GM18909 (cell line): Measurements from ENCODE around the gene THOC5.
A peak's percentile ranks its signal among the peaks of the same experiment; 100 is the strongest.
"Not testable (repeated sequence)": the region's sequence is repeated elsewhere in the genome, so short reads cannot be mapped to it uniquely, and the experiment has no call there.

ENCODE experiments used
- ATAC-seq: cut with Tn5 transposase; IDR thresholded peaks from one replicate; pipeline ENCODE4 v1.9.1; 2021; ENCODE audit warnings: mild to moderate bottlenecking; ENCODE audit not compliant: unreplicated experiment, poor library complexity

The THOC5 gene

DNA sequence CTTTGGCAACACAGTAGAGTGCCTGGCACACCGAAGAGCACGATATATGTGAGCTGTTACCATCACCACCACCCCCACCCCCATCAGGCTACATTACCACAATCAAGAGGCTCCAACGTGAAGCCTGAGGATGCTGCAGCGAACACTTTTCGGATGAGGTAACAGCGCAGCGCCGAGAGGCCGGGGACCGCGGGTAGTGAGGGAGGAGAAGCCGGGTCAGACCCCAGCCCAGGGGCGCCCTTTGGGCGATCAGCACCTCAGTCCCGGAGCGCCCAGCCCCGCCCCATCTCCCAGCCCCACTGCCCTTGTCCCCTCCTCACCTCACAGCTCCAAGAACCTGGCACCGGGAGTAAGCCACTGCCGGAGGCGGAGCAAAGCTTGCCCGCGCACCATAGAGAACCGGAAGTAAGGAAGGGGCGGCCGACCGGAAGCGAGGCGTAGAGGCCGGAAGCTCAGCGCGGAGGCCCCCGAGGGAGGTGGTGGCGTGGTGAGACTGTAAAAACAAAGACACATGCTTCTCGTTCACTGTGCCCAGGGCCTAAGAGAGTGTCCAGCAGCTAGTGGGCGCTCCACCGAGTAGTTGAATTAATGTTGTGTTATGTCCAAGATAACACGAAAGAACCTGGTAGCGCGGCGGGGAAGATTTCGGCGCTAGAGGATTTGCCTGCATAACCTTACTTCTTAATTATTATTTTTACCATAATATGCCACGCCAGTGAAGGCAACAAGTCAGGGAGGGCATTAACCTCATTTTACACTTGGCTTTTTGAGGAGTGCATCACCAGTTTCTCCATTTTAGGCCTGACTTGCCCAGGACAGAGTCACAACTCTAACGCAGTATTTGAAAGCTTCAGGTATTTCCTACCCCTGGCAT, at the start of gene THOC5:
TSS of gene THOC5 (minus strand) at position 407 of the 874 bp plus-strand sequence. CDS start 4,610 bp downstream, outside the sequence.
- ATAC-seq, result peak; percentile 92

DNA sequence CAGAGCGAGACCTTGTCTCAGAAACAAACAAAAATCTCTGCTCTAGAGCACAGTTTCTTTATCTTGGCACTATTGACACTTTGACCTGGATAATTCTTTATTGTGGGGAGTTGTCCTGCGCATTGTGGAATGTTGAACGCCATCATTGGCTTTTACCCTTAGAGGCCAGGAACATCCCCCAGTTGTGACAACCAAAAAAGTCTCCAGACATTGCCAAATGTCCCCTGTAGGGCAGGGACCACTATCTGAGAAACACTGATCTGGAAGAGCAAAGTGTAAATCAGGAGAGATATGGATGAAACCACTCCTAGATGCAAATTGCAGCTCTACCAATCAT, 45.1 kb upstream of the THOC5 start:
- no peak for ATAC-seq

DNA sequence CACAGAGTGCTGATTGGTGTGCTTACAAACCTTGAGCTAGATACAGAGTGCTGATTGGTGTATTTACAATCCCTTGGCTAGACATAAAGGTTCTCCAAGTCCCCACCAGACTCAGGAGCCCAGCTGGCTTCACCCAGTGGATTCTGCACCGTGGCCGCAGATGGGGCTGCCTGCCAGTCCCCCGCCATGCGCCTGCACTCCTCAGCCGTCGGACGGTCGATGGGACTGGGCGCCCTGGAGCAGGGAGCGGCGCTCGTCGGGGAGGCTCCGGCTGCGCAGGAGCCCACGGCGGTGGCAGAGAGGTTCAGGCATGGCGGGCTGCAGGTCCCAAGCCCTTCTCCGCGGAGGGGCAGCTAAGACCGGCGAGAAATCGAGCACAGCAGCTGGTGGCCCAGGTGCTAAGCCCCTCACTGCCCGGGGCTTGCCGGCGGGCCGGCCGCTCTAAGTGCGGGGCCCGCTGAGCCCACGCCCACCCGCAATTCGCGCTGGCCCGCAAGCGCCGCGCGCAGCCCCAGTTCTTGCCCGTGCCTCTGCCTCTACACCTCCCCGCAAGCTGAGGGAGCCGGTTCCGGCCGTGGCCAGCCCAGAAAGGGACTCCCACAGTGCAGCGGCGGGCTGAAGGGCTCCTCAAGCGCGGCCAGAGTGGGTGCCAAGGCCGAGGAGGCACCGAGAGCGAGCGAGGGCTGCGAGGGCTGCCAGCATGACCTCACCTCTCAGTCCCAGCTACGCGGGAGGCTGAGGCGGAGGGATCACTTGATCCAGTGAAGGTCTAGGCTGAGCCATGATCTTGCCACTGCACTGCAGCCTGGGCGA, 44.5 kb upstream of the THOC5 start:
- ATAC-seq, result not testable (repeated sequence)

DNA sequence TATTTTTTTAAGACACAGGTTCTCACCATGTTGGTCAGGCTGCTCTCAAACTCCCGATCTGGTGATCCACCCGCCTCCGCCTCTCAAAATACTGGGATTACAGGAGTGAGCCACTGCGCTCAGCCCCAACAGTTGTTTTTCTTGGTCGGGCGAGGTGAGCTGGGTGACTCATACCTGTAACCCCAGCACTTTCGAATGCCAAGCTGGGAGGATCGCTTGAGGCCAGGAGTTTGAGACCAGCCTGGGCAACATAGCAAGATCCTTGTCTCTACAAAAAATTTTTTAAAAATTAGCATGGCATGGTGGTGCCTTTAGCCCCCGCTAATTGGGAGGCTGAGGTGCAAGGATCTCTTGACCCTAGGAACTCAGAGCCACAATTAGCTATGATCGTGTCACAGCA, 42.9 kb upstream of the THOC5 start:
- ATAC-seq, result no peak

DNA sequence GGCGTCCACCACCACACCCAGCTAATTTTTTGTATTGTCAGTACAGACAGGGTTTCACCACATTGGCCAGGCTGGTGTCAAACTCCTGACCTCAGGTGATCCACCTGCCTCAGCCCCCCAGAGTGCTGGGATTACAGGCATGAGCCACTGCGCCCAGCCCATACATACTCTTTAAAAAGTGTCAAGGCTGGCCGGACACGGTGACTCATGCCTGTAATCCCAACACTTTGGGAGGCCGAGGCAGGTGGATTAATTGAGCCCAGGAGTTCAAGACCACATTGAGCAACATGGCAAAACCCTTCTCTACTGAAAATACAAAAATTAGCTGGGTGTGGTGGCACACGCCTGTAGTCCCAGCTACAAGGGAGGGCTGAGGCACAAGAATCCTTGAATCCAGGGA, 40.9 kb upstream of the THOC5 start:
- not testable (repeated sequence) for ATAC-seq

DNA sequence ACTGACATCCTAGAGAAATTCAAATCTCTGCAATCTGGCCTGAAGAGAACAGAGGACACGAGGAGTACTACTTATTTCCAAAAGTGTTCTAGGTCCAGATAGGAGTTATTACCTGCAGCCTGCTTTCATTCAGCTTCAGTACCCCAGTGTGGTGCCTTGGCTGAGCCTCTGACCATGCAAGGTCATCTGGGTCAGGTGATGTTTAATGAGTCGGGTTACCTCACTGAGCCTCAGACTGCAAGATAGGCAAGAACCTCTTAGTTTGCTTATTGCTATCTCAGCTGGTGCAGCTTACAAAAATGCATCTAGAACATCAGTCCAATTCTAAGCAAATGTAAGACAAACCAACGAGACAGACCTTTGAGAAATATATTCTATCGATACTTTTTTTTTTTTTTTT, 40.4 kb upstream of the THOC5 start:
- no peak for ATAC-seq

DNA sequence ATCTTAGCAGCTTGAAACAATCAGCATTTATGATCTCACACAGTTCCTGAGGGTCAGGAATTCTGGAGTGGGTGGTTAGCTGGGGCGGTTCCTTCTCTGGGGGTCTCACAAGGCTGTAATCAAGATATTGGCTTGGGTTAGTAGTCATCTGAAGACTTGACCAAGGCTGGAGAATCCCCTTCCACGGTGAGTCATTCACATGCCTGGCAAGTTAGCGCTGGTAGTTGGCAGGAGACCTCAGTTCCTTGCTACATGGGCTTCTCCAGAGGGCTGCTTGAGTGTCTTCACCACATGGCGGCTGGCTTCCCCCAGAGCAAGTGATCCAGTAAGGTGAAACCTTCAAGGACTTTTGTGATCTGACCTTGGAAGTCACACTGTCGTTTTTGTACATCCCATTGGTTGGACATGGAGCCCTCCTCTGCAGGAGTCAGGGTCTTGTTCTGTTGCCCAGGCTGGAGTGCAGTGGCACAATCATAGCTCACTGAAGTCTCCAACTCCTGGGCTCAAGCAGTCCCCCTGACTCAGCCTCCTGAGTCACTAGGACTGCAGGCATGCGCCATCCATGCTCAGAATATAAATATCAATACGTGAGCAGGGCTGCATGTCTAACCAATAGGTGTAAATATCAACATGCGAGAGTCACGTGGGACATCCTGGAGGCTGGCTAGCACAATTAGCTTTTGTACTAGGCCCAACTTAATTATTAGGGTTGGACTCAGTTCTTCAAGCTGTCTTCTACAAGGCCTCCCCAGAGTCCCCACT, 34.6 kb upstream of the THOC5 start:
- no peak for ATAC-seq

DNA sequence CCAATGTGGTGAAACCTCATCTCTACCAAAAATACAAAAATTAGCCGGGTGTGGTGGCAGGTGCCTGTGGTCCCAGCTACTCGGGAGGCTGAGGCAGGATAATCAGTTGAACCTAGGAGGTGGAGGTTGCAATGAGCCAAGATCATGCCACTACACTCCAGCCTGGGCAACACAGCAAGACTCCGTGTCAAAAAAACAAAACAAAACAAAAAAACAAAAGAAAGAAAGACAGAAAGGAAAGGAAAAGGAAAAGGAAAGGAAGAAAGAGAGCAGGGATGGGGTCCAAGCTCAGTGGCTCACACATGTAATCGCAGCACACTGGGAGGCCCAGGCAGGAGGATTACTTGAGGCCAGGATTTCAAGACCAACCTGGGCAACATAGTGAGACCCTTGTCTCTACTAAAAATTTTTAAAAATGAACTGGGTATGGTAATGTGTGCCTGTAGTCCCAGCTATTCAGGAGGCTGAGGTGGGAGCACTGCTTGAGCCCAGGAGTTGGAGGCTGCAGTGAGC, 32.7 kb upstream of the THOC5 start:
- ATAC-seq, result not testable (repeated sequence)

DNA sequence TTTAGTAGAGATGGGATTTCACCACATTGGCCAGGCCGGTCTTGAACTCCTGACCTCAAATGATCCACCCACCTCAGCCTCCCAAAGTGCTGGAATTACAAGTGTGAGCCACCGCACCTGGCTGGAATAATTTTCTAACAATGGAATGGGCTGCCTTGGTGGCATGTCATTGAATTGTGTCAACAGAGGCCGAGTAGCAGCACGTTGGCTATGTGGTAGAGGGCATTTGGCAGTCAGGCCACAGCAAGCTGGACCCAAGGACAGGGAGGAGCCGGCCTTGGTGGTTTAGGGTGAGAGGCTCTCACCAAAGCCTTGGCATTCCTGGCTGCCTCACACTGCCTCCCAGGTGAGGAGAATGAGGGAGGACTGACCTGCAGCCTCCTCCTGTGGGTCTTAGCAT, 31.4 kb upstream of the THOC5 start:
- ATAC-seq, result no peak

DNA sequence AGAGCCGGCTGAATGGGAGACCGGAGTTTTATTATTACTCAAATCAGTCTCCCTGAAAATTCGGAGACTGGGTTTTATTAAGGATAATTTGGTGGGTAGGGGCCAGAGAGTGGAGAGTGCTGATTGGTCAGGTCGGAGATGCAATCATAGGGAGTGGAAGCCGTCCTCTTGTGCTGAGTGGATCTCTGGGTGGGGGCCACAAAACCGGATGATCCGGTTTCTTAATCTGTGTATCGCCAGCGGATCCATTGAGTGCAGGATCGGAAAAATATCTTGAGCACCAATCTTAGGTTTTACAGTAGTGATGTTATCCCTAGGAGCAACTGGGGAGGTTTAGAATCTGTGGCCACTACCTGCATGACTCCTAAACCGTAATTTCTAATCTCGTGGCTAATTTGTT, 28.2 kb upstream of the THOC5 start:
- ATAC-seq, result no peak

DNA sequence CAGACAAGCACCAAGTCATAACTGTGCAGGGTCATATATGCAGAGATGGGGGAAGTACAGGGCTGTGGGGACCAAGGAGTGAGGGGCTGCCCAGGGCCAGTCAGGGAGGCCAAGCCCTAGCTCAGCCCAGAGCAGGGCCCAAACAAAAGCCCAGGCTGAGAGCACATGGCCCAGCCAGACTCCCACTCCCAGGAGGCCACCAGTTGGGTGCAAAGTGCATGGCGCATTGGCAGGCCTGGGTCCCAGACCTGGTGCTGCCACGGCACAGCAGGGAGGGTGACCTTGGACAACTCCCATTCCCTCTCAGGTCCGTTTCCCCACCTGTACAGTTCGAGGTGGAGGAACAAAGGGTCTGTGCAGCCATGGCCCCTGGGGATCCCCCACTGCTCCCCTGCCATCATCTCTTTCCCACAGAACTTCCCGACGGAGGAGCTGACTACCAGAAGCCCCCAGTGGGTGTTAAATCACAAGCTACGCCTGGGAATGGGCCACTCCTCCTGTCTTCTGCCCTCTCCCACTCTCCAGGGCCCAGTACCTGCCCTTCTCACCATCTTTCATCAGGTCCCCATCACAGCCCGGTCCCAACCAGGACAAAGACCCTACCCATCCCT, 26.7 kb upstream of the THOC5 start:
- no peak for ATAC-seq

DNA sequence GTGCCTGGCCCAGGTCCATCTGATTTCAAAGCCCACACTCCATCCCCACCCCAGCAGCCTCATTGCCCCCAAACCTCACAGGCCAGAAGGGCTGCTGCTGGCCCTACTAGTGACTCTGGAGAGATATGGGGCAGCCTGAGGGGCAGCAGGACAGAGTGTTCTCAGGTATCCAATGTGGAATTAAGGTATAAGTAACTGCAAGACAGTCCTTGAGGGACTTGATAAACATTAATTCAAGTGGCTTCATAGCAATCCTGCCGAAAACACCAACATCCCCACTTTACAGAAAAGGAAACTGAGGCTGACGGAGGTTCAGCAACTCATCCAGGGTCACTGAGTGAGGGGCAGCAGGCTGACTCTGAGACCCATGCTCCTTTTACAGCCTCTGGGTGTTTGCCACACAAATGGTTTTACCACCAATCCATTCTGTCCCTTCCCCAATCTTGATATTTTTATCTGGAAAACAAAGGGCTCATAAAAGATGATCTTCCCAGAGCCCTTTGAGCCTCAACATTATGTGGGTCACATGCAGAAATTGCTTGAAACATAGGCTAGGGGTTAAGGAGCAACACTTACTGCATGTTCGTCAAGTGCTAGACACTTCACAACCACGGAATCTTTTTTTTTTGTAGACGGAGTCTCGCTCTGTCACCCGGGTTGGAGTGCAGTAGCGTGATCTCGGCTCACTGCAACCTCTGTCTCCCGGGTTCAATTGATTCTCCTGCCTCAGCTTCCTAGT, 25.1 kb upstream of the THOC5 start:
- ATAC-seq, result no peak

DNA sequence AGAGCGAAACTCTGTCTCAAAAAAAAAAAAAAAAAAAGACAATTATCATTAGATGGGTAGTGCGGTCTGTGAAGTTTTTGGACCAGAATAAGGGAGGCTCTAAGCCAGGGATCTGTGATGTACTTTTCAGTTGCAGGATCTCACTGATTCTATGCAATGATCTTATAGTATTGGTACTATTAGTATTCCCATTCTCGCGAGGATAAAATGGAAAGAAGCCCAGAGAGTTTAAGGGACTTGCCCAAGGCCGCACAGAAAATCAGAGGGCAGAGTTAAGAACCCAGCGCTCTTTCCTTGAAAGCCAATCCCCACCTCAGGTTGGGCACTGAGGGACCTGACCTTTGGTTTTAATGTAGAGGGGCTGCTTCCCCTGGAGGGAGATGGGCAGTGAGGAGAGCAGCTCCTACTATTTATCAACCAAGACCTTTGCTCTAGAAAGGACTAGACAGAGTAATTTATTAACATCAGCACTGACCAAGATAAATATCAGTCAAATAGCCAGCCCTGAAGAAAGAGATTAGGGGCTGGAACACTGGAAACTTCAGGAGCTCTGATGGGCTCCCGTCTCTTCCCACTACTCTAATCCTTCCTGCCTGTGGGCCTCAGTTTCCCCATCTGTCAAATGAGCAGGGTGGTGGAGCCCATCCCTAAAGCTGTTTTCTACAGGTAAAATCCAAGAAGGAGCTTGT, 21.3 kb upstream of the THOC5 start:
- ATAC-seq, result no peak

DNA sequence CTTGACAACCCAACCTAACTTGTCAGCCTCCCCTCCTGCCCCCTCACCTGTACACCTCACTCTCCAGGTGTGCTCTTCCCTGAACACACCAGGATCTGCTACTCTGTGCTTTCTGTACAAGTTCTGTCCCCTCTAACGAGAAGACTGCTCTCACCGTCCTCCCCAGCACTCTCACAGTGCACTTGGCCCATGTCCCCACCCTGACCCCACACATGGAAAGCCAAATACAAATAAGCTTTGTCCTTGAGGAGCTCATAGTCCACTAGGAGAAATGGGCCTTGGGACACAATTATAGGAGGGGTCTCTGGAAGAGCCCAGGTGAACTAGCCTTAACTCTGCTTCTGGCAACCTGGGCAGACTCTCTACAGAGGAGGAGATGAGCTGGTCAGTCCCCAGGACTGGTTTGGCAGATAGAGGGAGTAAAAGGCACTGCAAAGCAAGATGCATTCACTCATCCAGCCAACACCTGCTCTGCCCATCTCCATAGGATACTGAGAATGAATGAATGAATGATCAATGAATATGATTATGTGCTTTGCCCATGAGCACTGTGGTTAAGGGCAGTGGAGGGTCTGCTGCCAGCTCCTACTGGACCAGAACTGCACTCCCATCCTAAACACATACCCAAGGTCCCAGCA, 17.5 kb upstream of the THOC5 start:
- no peak for ATAC-seq

DNA sequence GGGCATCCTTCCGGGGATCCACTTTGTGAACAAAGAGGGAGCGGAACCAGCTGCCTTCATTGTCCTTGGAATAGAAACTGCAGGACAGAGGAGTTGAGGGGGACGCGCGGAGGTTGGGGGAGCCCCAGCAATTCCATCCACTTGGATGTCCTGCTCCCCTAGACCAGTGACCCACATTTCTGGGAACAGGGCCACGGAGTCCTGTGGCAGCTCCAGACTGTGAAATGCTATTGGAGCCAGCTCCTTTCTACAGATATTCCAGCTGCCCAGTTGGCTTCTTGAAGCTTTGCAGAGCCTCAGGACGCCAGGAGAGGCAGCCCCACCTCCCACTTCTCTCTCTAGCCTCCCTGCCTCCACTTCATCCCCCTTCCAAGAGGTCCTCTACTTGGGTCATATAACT, 16.9 kb upstream of the THOC5 start:
- no peak for ATAC-seq

DNA sequence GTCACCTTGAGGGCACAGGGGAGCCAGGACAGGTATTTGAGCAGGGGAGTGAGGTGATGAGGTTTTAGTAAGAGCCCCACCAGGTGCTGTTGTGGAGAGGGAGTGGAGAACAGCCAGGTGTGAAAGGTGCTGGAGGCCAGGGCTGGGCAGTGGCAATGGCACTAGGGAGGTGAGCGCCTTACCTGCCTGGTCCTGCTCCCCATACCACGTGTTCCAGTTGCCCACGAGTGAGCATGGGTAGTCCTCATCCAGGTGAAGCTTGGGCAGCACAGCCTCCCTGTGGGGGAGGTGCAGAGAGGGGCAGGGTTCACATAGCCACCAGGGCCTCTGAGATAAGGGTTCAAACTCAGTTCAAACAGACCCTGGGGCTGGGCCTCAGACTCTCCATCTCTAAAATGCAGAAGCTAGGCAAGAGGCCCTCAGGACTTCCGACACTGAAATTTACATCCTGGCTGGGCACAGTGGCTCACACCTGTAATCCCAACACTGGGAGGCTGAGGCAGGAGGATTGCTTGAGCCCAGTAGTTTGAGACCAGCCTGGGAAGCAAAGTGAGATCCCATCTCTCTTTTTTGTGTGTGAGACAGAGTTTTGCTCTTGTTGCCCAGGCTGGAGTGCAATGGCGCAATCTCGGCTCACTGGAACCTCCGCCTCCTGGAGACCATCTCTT, 15.6 kb upstream of the THOC5 start:
- no peak for ATAC-seq

DNA sequence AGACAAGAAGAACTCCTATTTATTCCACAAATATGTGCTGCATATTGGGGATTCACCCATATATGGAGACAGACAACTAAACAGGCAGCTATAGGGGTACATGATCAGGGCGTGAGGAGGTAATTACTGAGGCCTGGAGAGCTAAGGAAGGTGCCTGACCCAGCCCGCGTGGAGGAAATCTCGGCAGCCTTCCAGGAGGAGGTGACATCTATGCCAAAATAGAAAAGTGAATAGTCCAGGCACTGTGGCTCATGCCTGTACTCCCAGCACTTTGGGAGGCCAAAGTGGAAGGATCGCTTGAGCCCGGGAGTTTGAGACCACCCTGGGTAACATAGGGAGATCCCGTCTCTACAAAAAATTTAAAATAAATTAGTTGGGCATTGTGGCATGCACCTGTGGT, 13.8 kb upstream of the THOC5 start:
- no peak for ATAC-seq

DNA sequence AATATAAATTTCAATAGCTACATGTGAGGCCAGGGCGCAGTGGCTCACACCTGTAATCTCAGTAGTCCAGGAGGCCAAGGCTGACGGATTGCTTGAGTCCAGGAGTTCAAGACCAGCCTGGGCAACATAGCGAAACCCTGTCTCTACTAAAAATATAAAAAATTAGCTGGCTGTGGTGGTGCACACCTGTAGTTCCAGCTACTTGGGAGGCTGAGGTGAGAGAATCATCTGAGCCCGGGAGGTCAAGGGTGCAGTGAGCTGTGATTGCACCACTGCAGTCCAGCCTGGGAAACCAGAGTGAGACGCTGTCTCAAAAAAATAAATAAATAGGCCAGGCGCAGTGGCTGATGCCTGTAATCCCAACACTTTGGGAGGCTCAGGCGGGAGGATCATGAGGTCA, 13.0 kb upstream of the THOC5 start:
- ATAC-seq, result not testable (repeated sequence)
